Endothelial cell of umbilical vein (primary cell): ENCODE measurements around the gene PRKCZ.

Source experiments
- EZH2 ChIP-seq: IDR thresholded peaks from 2 replicates; pipeline ENCODE4 v1.6.1; 2012; ENCODE audit warnings: borderline replicate concordance, low read depth, mild to moderate bottlenecking, moderate library complexity, low read length, inconsistent platforms; ENCODE audit not compliant: severe bottlenecking
- FOS ChIP-seq: IDR thresholded peaks from 2 replicates; pipeline ENCODE4 v1.6.1; 2011; ENCODE audit warnings: mild to moderate bottlenecking, low read length, moderate library complexity, borderline replicate concordance; ENCODE audit not compliant: insufficient read depth
- JUN ChIP-seq: IDR thresholded peaks from 2 replicates; pipeline ENCODE4 v1.6.1; 2011; ENCODE audit warnings: borderline replicate concordance, low read depth; ENCODE audit not compliant: insufficient read length, insufficient read depth
- MYC ChIP-seq: IDR thresholded peaks from one replicate; pipeline ENCODE4 v1.6.1; 2011; ENCODE audit warnings: mild to moderate bottlenecking, low read depth, low read length
- POLR2A ChIP-seq: IDR thresholded peaks from 2 replicates; pipeline ENCODE4 v1.6.1; 2012; ENCODE audit warnings: low read depth, mild to moderate bottlenecking, control low read depth, low read length
- POLR2AphosphoS5 ChIP-seq: IDR thresholded peaks from 2 replicates; pipeline ENCODE4 v1.6.1; 2012; ENCODE audit warnings: low read depth, mild to moderate bottlenecking, control low read depth, low read length, moderate library complexity; ENCODE audit not compliant: insufficient read depth
- TF ChIP-seq, protein P1 (sequence below), 2 donors: IDR thresholded peaks; 1 replicate in 1 of 2; 2 replicates in 1 of 2; pipeline ENCODE4 v1.5.1; 2011; ENCODE audit warnings: low read length in 2 of 2, mild to moderate bottlenecking in 2 of 2, moderate library complexity in 2 of 2, control low read depth in 1 of 2, inconsistent platforms in 1 of 2, low read depth in 1 of 2; ENCODE audit not compliant: insufficient read depth in 1 of 2; ENCODE audit errors: extremely low read depth in 1 of 2
- TF ChIP-seq, protein P2 (sequence below): IDR thresholded peaks from 2 replicates; pipeline ENCODE4 v1.6.1; 2011; ENCODE audit not compliant: insufficient read depth, insufficient read length

DNA sequence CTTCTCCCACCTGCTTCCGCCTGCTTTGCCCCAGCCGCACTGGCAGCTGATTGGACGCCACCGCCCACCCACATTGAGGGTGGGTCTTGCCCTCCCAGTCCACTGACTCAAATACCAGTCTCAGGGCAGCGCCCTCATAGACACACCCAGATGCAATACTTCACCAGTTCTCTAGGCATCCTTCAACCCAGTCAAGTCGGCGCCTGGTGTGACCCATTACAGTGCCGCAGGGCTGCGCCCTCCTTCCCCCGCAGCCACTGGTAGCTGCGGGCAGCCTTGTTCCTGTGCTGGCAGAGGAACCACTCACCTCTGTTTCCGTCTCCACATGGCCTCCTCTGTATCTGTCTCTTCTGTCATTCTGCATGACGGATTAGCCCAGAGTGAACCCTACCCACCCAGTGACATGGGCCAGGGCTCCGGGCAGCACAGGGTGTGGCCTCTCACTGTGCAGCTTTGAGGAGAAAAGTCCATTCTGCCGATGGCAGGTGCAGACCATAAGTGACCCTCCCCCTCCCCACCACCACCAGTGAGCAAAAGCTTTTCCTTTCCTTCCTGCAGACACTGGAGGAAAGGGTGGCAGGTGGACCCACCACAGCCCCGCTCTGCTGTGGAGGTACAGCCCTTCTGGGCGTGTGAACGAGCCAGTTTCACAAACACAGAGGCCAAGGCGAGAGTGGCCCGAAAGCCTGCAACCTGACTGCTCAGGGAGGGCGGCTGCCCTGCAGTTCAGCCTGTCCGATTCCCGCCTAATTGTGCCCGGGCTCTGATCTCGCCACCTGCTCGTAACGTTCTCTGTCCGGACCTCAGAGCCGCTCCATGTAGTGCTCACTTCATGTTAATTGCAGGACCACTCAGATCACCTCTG, 87.3 kb downstream of the PRKCZ start:
- TF ChIP-seq EZH2 = no peak
- no peak for TF ChIP-seq POLR2A
- no peak for TF ChIP-seq POLR2AphosphoS5
- TF ChIP-seq, protein P1, sequence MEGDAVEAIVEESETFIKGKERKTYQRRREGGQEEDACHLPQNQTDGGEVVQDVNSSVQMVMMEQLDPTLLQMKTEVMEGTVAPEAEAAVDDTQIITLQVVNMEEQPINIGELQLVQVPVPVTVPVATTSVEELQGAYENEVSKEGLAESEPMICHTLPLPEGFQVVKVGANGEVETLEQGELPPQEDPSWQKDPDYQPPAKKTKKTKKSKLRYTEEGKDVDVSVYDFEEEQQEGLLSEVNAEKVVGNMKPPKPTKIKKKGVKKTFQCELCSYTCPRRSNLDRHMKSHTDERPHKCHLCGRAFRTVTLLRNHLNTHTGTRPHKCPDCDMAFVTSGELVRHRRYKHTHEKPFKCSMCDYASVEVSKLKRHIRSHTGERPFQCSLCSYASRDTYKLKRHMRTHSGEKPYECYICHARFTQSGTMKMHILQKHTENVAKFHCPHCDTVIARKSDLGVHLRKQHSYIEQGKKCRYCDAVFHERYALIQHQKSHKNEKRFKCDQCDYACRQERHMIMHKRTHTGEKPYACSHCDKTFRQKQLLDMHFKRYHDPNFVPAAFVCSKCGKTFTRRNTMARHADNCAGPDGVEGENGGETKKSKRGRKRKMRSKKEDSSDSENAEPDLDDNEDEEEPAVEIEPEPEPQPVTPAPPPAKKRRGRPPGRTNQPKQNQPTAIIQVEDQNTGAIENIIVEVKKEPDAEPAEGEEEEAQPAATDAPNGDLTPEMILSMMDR (IDR thresholded peaks at IDR 0.05; ENCODE audit: extremely low read depth in 1 of 2, insufficient read depth in 1 of 2, low read depth in 1 of 2, low read length in 2 of 2) = no peak
- TF ChIP-seq JUN = no peak
- TF ChIP-seq MYC = no peak
- TF ChIP-seq, protein P2, sequence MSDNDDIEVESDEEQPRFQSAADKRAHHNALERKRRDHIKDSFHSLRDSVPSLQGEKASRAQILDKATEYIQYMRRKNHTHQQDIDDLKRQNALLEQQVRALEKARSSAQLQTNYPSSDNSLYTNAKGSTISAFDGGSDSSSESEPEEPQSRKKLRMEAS = no peak
- TF ChIP-seq FOS = no peak
